ENCODE results near the gene CCPG1.

GRCh38 chr15:55357774-55358173 is 50.4 kb downstream of the CCPG1 start:
- no peak for TF ChIP-seq CTCF (optimal IDR thresholded peaks at IDR 0.05 in 1 of 3, IDR thresholded peaks at IDR 0.05 in 1 of 3, conservative IDR thresholded peaks at IDR 0.05 in 1 of 3; ENCODE audit: extremely low read depth in 1 of 3, insufficient read depth in 2 of 3, low read length in 3 of 3)
- TF ChIP-seq EZH2 (IDR thresholded peaks at IDR 0.05; ENCODE audit: low read length): no peak
